T-helper 1 cell (primary cell): ENCODE measurements around the gene ITGB4.

Experiments used
- DNase-seq, 5 donors: peaks; one replicate each; pipeline ENCODE4 v3.0.0-alpha.2; 2012 to 2020

The ITGB4 gene

GRCh38 chr17:75731716-75732498 is 10.6 kb downstream of the ITGB4 start:
- no peak for DNase-seq

- DNase-seq: no peak
Observed at GRCh38 chr17:75733471-75733870, 12.2 kb downstream of the ITGB4 start.

- DNase-seq: no peak
Observed at GRCh38 chr17:75734674-75735294, 13.5 kb downstream of the ITGB4 start.

- no peak for DNase-seq
Observed at GRCh38 chr17:75736173-75736835, 15.0 kb downstream of the ITGB4 start.

- DNase-seq: no peak
Observed at GRCh38 chr17:75737133-75737962, 16.1 kb downstream of the ITGB4 start.

GRCh38 chr17:75738218-75738802 is 17.1 kb downstream of the ITGB4 start:
- peak in 1 of 5 donors; percentile 59 for DNase-seq

GRCh38 chr17:75739174-75739573 is 17.9 kb downstream of the ITGB4 start:
- DNase-seq: no peak

- DNase-seq: no peak
Observed at GRCh38 chr17:75739801-75740200, 18.5 kb downstream of the ITGB4 start.

- DNase-seq: no peak
Observed at GRCh38 chr17:75740215-75740614, 19.0 kb downstream of the ITGB4 start.

- DNase-seq: no peak
Observed at GRCh38 chr17:75740631-75741077, 19.4 kb downstream of the ITGB4 start.

- DNase-seq: no peak
Observed at GRCh38 chr17:75742337-75742736, 21.1 kb downstream of the ITGB4 start.

GRCh38 chr17:75743625-75744206 is 22.5 kb downstream of the ITGB4 start:
- DNase-seq: no peak

- DNase-seq: no peak
Observed at GRCh38 chr17:75748706-75749105, 27.4 kb downstream of the ITGB4 start.

- peak; percentile 68 to 87 (median 77) for DNase-seq
Observed at GRCh38 chr17:75749545-75750389, 28.5 kb downstream of the ITGB4 start.

- no peak for DNase-seq
Observed at GRCh38 chr17:75750661-75751423, 29.6 kb downstream of the ITGB4 start.

GRCh38 chr17:75751676-75752404 is 30.6 kb downstream of the ITGB4 start:
- DNase-seq: no peak

- DNase-seq: no peak
Observed at GRCh38 chr17:75752405-75752709, 31.1 kb downstream of the ITGB4 start.

- no peak for DNase-seq
Observed at GRCh38 chr17:75752802-75753513, 31.7 kb downstream of the ITGB4 start.
